HepG2 (cell line): Measurements from ENCODE around the gene SLC12A3. TPM values are rescaled to one million over a fixed set of nuclear protein-coding genes. Genes with fewer than 3 reads are reported as not detected.

Experiments
- ARID2 ChIP-seq: sonication (generic); formaldehyde crosslinking; IDR thresholded peaks from 2 replicates; pipeline ENCODE4 v1.8.1; 2022; ENCODE audit warnings: mild to moderate bottlenecking, missing genetic modification reagents, borderline replicate concordance
- CREB3 ChIP-seq: sonication (generic); formaldehyde crosslinking; IDR thresholded peaks from 2 replicates; pipeline ENCODE4 v1.5.0; 2020; ENCODE audit warnings: missing genetic modification reagents
- CREM ChIP-seq, 2 experiments: sonication (generic) in 1 of 2; formaldehyde crosslinking in 1 of 2; IDR thresholded peaks; 2 replicates each; pipeline versions ENCODE4 v1.4.0 to v1.6.1; 2016 to 2020; ENCODE audit warnings: antibody characterized with exemption in 1 of 2, mild to moderate bottlenecking in 1 of 2, missing genetic modification reagents in 1 of 2
- FOXK1 ChIP-seq: sonication (generic); formaldehyde crosslinking; IDR thresholded peaks from 2 replicates; pipeline ENCODE4 v1.4.0; 2020; ENCODE audit warnings: low read depth, missing genetic modification reagents, borderline replicate concordance
- GATAD1 ChIP-seq: IDR thresholded peaks from 2 replicates; pipeline ENCODE4 v1.6.1; 2016; ENCODE audit warnings: missing genetic modification reagents, missing compliant biosample characterization
- GFI1 ChIP-seq: sonication (generic); formaldehyde crosslinking; IDR thresholded peaks from 2 replicates; pipeline ENCODE4 v1.5.0; 2020; ENCODE audit warnings: missing genetic modification reagents, mild to moderate bottlenecking, borderline replicate concordance
- GTF3A ChIP-seq: sonication (generic); formaldehyde crosslinking; conservative IDR thresholded peaks from 2 replicates; pipeline ENCODE4 v1.4.0; 2020; ENCODE audit warnings: mild to moderate bottlenecking, missing genetic modification reagents
- HIVEP1 ChIP-seq: sonication (generic); formaldehyde crosslinking; IDR thresholded peaks from 2 replicates; pipeline ENCODE4 v1.4.0; 2020; ENCODE audit warnings: mild to moderate bottlenecking, missing genetic modification reagents
- KDM1A ChIP-seq: IDR thresholded peaks from 2 replicates; pipeline ENCODE4 v1.6.1; 2016; ENCODE audit warnings: missing compliant biosample characterization
- KDM2A ChIP-seq: sonication (generic); formaldehyde crosslinking; IDR thresholded peaks from 2 replicates; pipeline ENCODE4 v1.4.0; 2020; ENCODE audit warnings: low read depth, missing genetic modification reagents, borderline replicate concordance
- KLF15 ChIP-seq: sonication (generic); formaldehyde crosslinking; IDR thresholded peaks from 2 replicates; pipeline ENCODE4 v1.8.1; 2023; ENCODE audit warnings: borderline replicate concordance, mild to moderate bottlenecking, inconsistent platforms, missing genetic modification reagents, mixed read lengths
- NBN ChIP-seq: fragments of 450-650 bp; conservative IDR thresholded peaks from 2 replicates; pipeline ENCODE4 v1.6.1; 2017
- RARA ChIP-seq: IDR thresholded peaks from 2 replicates; pipeline ENCODE4 v1.6.1; 2016; ENCODE audit warnings: missing genetic modification reagents, missing compliant biosample characterization
- RARG ChIP-seq: sonication (generic); formaldehyde crosslinking; IDR thresholded peaks from 2 replicates; pipeline ENCODE4 v1.4.0; 2020; ENCODE audit warnings: low read depth, mild to moderate bottlenecking, missing genetic modification reagents
- RFX5 ChIP-seq: IDR thresholded peaks from 2 replicates; pipeline ENCODE4 v1.6.1; 2011; ENCODE audit warnings: low read depth, low read length, improper control_type of control experiment
- RXRA ChIP-seq: sonication (generic); formaldehyde crosslinking; IDR thresholded peaks from 2 replicates; pipeline ENCODE4 v1.5.1; 2020; ENCODE audit warnings: missing genetic modification reagents
- TARDBP ChIP-seq: sonication (generic); formaldehyde crosslinking; IDR thresholded peaks from 2 replicates; pipeline ENCODE4 v1.8.0; 2022; ENCODE audit warnings: mild to moderate bottlenecking, missing genetic modification reagents
- TGIF2 ChIP-seq: IDR thresholded peaks from 2 replicates; pipeline ENCODE4 v1.6.1; 2016; ENCODE audit warnings: control low read depth, missing compliant biosample characterization
- ZNF414 ChIP-seq: sonication (generic); formaldehyde crosslinking; IDR thresholded peaks from 2 replicates; pipeline ENCODE4 v1.5.0; 2020; ENCODE audit warnings: missing genetic modification reagents
- ZNF564 ChIP-seq: sonication (generic); formaldehyde crosslinking; IDR thresholded peaks from 2 replicates; pipeline ENCODE4 v1.8.1; 2023; ENCODE audit warnings: mild to moderate bottlenecking, missing genetic modification reagents
- ZNF720 ChIP-seq: sonication (generic); formaldehyde crosslinking; IDR thresholded peaks from 2 replicates; pipeline ENCODE4 v1.4.0; 2020; ENCODE audit warnings: missing genetic modification reagents
- polyA plus RNA-seq, 8 experiments: library from polyadenylated mRNA; depleted of rRNA in 3 of 8; stranded (reverse) in 7 of 8; unstranded in 1 of 8; fragments of >200 nt; fragmentation: Illumina TruSeq in 4 of 8; extraction: Trizol in 4 of 8; gene quantifications; 2 replicates each; pipeline versions ENCODE4 v1.2.1 to v1.2.3, GENCODE V29; 2011 to 2016; ENCODE audit warnings: low read depth in 4 of 8, missing spikeins in 1 of 8, mixed read lengths in 1 of 8; ENCODE audit not compliant: insufficient read depth in 1 of 8
- total RNA-seq, 5 experiments: library from RNA; depleted of rRNA; stranded (reverse); fragments of >200 nt; fragmentation: Illumina TruSeq; extraction: Trizol; gene quantifications; 2 replicates each; pipeline ENCODE4 v1.2.3, GENCODE V29; 2016; ENCODE audit warnings: low read depth in 1 of 5
- TF ChIP-seq, protein P1 (sequence below): sonication (generic); formaldehyde crosslinking; IDR thresholded peaks from 2 replicates; pipeline ENCODE4 v1.4.0; 2020; ENCODE audit warnings: missing genetic modification reagents
- TF ChIP-seq, protein P2 (sequence below): sonication (generic); formaldehyde crosslinking; IDR thresholded peaks from 2 replicates; pipeline ENCODE4 v1.4.0; 2020; ENCODE audit warnings: missing genetic modification reagents, mild to moderate bottlenecking, borderline replicate concordance
- TF ChIP-seq, protein P3 (sequence below): sonication (generic); formaldehyde crosslinking; IDR thresholded peaks from 2 replicates; pipeline ENCODE4 v1.4.0; 2020; ENCODE audit warnings: low read depth, mild to moderate bottlenecking, missing genetic modification reagents

The SLC12A3 gene
- total and polyA plus RNA-seq, 2 of the 13 experiments (the other 11 are each of a cell fraction or from before 2014, with no cell fraction given): 6.2 TPM; not detected in 1

DNA sequence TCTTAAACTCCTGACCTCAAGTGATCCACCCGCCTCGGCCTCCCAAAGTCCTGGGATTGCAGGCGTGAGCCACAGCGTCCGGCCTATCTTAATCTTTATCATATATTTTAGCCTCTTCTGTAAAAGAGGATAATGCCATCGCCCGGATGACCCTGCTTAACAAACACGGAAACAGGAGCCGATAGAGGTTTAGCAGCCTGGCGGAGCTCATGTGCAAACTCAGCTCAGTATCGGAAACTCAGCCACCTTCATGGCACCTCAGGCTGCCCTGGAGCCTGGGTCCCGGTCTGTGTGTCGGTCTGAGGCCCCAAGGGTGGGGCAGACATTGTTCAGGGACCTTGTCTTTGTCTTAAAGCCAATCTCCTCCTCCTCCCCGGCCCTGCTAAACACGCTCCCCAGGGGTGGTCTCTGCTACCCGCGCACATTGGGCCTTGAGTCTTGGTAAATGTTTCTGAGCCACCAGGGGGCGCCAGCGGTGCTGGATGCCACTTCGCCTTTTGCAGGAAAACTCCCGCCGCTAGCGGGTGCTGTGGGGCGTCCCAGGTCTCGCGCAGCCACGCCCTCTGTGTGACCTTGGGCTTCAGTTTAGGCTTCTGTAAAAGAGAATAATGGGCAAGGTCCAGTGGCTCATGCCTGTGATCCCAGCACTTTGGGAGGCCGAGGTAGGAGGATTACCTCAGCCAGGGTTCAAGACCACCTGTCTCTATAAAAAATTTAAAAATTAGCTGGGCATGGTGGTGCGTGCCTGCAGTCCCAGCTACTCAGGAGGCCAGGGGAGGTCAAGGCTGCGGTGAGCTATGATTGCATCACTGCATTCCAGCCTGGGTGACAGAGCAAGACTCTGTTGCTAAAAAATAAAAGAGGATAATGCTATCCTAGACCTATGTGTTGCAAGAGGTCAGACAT is 99.5 kb downstream of the SLC12A3 start (continued):
- peak; percentile 64; the same call in 1 of the 2 replicates for TF ChIP-seq TARDBP (CRISPR knock-in tag)
- no peak for TF ChIP-seq NBN
- peak; percentile 70 for TF ChIP-seq GFI1 (CRISPR knock-in tag)
- TF ChIP-seq ZNF564 (CRISPR knock-in tag): 0 out of 2 replicates have a peak, but pooled peaks have one; percentile 79
- TF ChIP-seq ZNF414 (CRISPR knock-in tag): peak; percentile 74; the same call in 1 of the 2 replicates
- peak; percentile 59; the same call in 1 of the 2 replicates for TF ChIP-seq FOXK1 (CRISPR knock-in tag)
- peak; percentile 77; the same call in 1 of the 2 replicates for TF ChIP-seq KDM2A (CRISPR knock-in tag)
- TF ChIP-seq, protein P1, sequence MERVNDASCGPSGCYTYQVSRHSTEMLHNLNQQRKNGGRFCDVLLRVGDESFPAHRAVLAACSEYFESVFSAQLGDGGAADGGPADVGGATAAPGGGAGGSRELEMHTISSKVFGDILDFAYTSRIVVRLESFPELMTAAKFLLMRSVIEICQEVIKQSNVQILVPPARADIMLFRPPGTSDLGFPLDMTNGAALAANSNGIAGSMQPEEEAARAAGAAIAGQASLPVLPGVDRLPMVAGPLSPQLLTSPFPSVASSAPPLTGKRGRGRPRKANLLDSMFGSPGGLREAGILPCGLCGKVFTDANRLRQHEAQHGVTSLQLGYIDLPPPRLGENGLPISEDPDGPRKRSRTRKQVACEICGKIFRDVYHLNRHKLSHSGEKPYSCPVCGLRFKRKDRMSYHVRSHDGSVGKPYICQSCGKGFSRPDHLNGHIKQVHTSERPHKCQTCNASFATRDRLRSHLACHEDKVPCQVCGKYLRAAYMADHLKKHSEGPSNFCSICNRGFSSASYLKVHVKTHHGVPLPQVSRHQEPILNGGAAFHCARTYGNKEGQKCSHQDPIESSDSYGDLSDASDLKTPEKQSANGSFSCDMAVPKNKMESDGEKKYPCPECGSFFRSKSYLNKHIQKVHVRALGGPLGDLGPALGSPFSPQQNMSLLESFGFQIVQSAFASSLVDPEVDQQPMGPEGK (CRISPR knock-in tag): peak; percentile 23; the same call in 1 of the 2 replicates
- TF ChIP-seq, protein P2, sequence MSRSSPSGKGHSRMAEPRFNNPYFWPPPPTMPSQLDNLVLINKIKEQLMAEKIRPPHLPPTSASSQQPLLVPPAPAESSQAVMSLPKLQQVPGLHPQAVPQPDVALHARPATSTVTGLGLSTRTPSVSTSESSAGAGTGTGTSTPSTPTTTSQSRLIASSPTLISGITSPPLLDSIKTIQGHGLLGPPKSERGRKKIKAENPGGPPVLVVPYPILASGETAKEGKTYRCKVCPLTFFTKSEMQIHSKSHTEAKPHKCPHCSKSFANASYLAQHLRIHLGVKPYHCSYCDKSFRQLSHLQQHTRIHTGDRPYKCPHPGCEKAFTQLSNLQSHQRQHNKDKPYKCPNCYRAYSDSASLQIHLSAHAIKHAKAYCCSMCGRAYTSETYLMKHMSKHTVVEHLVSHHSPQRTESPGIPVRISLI (CRISPR knock-in tag): no peak; the same call in 1 of the 2 replicates
- TF ChIP-seq, protein P3, sequence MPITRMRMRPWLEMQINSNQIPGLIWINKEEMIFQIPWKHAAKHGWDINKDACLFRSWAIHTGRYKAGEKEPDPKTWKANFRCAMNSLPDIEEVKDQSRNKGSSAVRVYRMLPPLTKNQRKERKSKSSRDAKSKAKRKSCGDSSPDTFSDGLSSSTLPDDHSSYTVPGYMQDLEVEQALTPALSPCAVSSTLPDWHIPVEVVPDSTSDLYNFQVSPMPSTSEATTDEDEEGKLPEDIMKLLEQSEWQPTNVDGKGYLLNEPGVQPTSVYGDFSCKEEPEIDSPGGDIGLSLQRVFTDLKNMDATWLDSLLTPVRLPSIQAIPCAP (CRISPR knock-in tag): no peak
- no peak for TF ChIP-seq KLF15 (CRISPR knock-in tag)
- no peak for TF ChIP-seq RARG (CRISPR knock-in tag)
- peak; percentile 93 for TF ChIP-seq RARA (CRISPR knock-in tag)
- TF ChIP-seq CREB3 (CRISPR knock-in tag): no peak
- peak; percentile 95 for TF ChIP-seq RXRA (CRISPR knock-in tag)
- TF ChIP-seq GATAD1: peak; percentile 16; the same call in 1 of the 2 replicates
- peak; percentile 25; the same call in 1 of the 2 replicates for TF ChIP-seq RFX5
- TF ChIP-seq CREM (IDR thresholded peaks at IDR 0.05): peak; percentile 41; the same call in 1 of the 2 replicates
- TF ChIP-seq CREM (CRISPR knock-in tag; IDR thresholded peaks at IDR 0.05): no peak
- no peak for TF ChIP-seq ARID2 (CRISPR knock-in tag)
- TF ChIP-seq GTF3A: no peak
- peak; percentile 77; the same call in 1 of the 2 replicates for TF ChIP-seq HIVEP1 (CRISPR knock-in tag)
- TF ChIP-seq TGIF2: peak; percentile 75; the same call in 1 of the 2 replicates
- TF ChIP-seq ZNF720 (CRISPR knock-in tag): no peak
- peak; percentile 91 for TF ChIP-seq KDM1A
